Sigmoid colon (tissue), 4 donors: ENCODE measurements around the gene WNT5A.

ENCODE experiments used
- EP300 ChIP-seq, 4 donors: sonication (generic); formaldehyde crosslinking; IDR thresholded peaks; one replicate each; pipeline ENCODE4 v1.6.1; 2017; ENCODE audit warnings: antibody characterized with exemption in 4 of 4
- POLR2A ChIP-seq, 2 donors: fragments of 450-650 bp; IDR thresholded peaks; one replicate each; pipeline ENCODE4 v1.6.1; 2016; ENCODE audit warnings: antibody characterized with exemption in 2 of 2, mild to moderate bottlenecking in 2 of 2, moderate library complexity in 2 of 2
- POLR2AphosphoS5 ChIP-seq, 4 donors: sonication (generic); formaldehyde crosslinking; IDR thresholded peaks; one replicate each; pipeline ENCODE4 v1.6.1; 2017; ENCODE audit warnings: antibody characterized with exemption in 4 of 4
- TF ChIP-seq, protein P1 (sequence below), 4 experiments: fragments of 450-650 bp in 3 of 4; fragments of 200-600 bp in 1 of 4; IDR thresholded peaks; one replicate each; pipeline ENCODE4 v1.5.1; 2016 to 2019; ENCODE audit warnings: antibody characterized with exemption in 4 of 4, mild to moderate bottlenecking in 3 of 4, moderate library complexity in 2 of 4

DNA sequence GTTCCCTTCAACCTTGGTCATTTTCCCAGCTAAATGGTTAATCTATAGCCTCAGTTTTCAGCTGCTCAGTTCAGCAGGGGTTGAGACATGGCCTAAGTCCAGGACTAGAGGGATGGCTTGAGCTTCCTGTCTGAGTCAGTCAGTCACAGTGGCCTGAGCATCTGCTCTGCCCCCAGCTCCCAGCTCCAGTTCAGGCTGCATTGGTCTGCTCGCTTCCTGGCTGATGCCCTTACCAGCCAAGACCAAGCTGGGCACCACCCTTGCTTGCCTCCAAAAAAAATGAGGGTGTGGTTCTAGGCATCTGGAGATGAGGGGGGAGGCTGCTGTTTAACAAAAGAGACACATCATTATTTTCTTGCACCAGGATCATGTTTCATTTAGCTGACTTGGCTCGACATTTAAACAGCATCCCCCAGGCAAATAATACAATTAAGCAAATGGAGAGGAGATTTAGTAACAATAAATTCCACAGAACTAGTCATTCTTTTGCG lies 70.7 kb downstream of the WNT5A start:
- TF ChIP-seq, protein P1, sequence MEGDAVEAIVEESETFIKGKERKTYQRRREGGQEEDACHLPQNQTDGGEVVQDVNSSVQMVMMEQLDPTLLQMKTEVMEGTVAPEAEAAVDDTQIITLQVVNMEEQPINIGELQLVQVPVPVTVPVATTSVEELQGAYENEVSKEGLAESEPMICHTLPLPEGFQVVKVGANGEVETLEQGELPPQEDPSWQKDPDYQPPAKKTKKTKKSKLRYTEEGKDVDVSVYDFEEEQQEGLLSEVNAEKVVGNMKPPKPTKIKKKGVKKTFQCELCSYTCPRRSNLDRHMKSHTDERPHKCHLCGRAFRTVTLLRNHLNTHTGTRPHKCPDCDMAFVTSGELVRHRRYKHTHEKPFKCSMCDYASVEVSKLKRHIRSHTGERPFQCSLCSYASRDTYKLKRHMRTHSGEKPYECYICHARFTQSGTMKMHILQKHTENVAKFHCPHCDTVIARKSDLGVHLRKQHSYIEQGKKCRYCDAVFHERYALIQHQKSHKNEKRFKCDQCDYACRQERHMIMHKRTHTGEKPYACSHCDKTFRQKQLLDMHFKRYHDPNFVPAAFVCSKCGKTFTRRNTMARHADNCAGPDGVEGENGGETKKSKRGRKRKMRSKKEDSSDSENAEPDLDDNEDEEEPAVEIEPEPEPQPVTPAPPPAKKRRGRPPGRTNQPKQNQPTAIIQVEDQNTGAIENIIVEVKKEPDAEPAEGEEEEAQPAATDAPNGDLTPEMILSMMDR (IDR thresholded peaks at IDR 0.05), result no peak
- TF ChIP-seq POLR2A (IDR thresholded peaks at IDR 0.05) (no peak), POLR2AphosphoS5 (IDR thresholded peaks at IDR 0.05) (no peak), EP300 (IDR thresholded peaks at IDR 0.05) (no peak)
